SJSA1 (cell line): ENCODE data around the gene VEZT. TPM values are rescaled to one million over a fixed set of nuclear protein-coding genes. Genes with fewer than 3 reads are reported as not detected.
A peak's percentile ranks its signal among the peaks of the same experiment; 100 is the strongest.
"Not testable (repeated sequence)": the region's sequence is repeated elsewhere in the genome, so short reads cannot be mapped to it uniquely, and the experiment has no call there.

Source experiments
- DNase-seq, 2 experiments: peaks; one replicate each; pipeline ENCODE4 v3.0.0-alpha.2; 2015 to 2020; ENCODE audit warnings: low spot score in 2 of 2, low read depth in 1 of 2
- H3K27ac ChIP-seq: fragments of 250-450 bp; sonication (Bioruptor Pico); 2 replicates; pipeline ENCODE4 v1.5.1; 2020; ENCODE audit warnings: mild to moderate bottlenecking, moderate library complexity
- H3K27me3 ChIP-seq: fragments of 250-450 bp; sonication (Bioruptor Pico); replicated peaks from 2 replicates; pipeline ENCODE4 v1.5.1; 2020; ENCODE audit warnings: mild to moderate bottlenecking, moderate library complexity
- H3K36me3 ChIP-seq: fragments of 250-450 bp; sonication (Bioruptor Pico); 2 replicates; pipeline ENCODE4 v1.5.1; 2020; ENCODE audit warnings: mild to moderate bottlenecking
- H3K4me1 ChIP-seq: fragments of 250-450 bp; sonication (Bioruptor Pico); replicated peaks from 2 replicates; pipeline ENCODE4 v1.6.1; 2021; ENCODE audit warnings: mild to moderate bottlenecking
- H3K4me3 ChIP-seq: fragments of 250-450 bp; sonication (Bioruptor Pico); 2 replicates; pipeline ENCODE4 v1.5.1; 2020; ENCODE audit warnings: mild to moderate bottlenecking
- H3K9me3 ChIP-seq: fragments of 250-450 bp; sonication (Bioruptor Pico); replicated peaks from 2 replicates; pipeline ENCODE4 v1.5.1; 2020; ENCODE audit warnings: mild to moderate bottlenecking
- total RNA-seq: library from RNA; depleted of rRNA; stranded (reverse); fragments of >200 nt; shearing (Covaris generic); gene quantifications from 2 replicates; pipeline ENCODE4 v1.2.3, GENCODE V29; 2014

The VEZT gene
- total RNA-seq, 1 experiment from 2014 or later = 73.2 TPM

GRCh38 chr12:95191060-95191696 is 26.4 kb upstream of the VEZT start:
- 0 out of 2 replicates have a peak, but pooled peaks cover 5% of the 10 kb centered on the region for H3K4me1 ChIP-seq
- no peak for DNase-seq
- no peak overlapping the region for H3K27ac ChIP-seq
- no peak overlapping the region for H3K4me3 ChIP-seq
- no peaks in the 10 kb centered on the region for H3K9me3 ChIP-seq
- H3K27me3 ChIP-seq = no peaks in the 10 kb centered on the region
- H3K36me3 ChIP-seq = 0 out of 2 replicates have a peak, but pooled peaks cover 2% of the 10 kb centered on the region

GRCh38 chr12:95192271-95192670 is 25.3 kb upstream of the VEZT start:
- Histone ChIP-seq H3K9me3 (no peaks in the 10 kb centered on the region), H3K27ac (no peak overlapping the region), H3K36me3 (0 out of 2 replicates have a peak, but pooled peaks cover 2% of the 10 kb centered on the region), H3K27me3 (no peaks in the 10 kb centered on the region), H3K4me1 (0 out of 2 replicates have a peak, but pooled peaks cover 5% of the 10 kb centered on the region), H3K4me3 (no peak overlapping the region)
- no peak for DNase-seq

GRCh38 chr12:95193139-95193538 is 24.5 kb upstream of the VEZT start:
- Histone ChIP-seq H3K4me3 (no peak overlapping the region), H3K27ac (no peak overlapping the region), H3K4me1 (0 out of 2 replicates have a peak, but pooled peaks cover 3% of the 10 kb centered on the region), H3K27me3 (no peaks in the 10 kb centered on the region), H3K9me3 (no peaks in the 10 kb centered on the region), H3K36me3 (0 out of 2 replicates have a peak, but pooled peaks cover 2% of the 10 kb centered on the region)
- no peak for DNase-seq

- DNase-seq = no peak
- H3K27me3 ChIP-seq = no peaks in the 10 kb centered on the region
- H3K4me1 ChIP-seq = peaks cover 16% of the 10 kb centered on the region
- H3K4me3 ChIP-seq = no peak overlapping the region
- no peak overlapping the region for H3K27ac ChIP-seq
- H3K36me3 ChIP-seq = no peaks in the 10 kb centered on the region
- no peaks in the 10 kb centered on the region for H3K9me3 ChIP-seq
Observed at GRCh38 chr12:95195122-95195521, 22.5 kb upstream of the VEZT start.

- H3K4me1 ChIP-seq = peaks cover 35% of the 10 kb centered on the region
- H3K4me3 ChIP-seq, H3K36me3 ChIP-seq, DNase-seq, H3K9me3 ChIP-seq, H3K27ac ChIP-seq, H3K27me3 ChIP-seq: not testable (repeated sequence)
Observed at GRCh38 chr12:95196875-95197569, 20.6 kb upstream of the VEZT start.

GRCh38 chr12:95197636-95198035 is 20.0 kb upstream of the VEZT start:
- DNase-seq = no peak
- no peak overlapping the region for H3K27ac ChIP-seq

GRCh38 chr12:95198914-95199313 is 18.7 kb upstream of the VEZT start:
- Histone ChIP-seq H3K27me3 (no peaks in the 10 kb centered on the region), H3K4me3 (no peak overlapping the region), H3K27ac (no peak overlapping the region), H3K4me1 (peaks cover 53% of the 10 kb centered on the region), H3K9me3 (no peaks in the 10 kb centered on the region), H3K36me3 (no peaks in the 10 kb centered on the region)
- no peak for DNase-seq

More at GRCh38 chr12:95197636-95198035, 20.0 kb upstream of the VEZT start:
- Histone ChIP-seq H3K27me3 (no peaks in the 10 kb centered on the region), H3K36me3 (no peaks in the 10 kb centered on the region), H3K4me3 (no peak overlapping the region), H3K4me1 (peaks cover 40% of the 10 kb centered on the region), H3K9me3 (no peaks in the 10 kb centered on the region)

- Histone ChIP-seq H3K4me3 (no peak overlapping the region), H3K27ac (peak overlapping the region; percentile 36; the same call in 1 of the 2 replicates), H3K4me1 (peaks cover 67% of the 10 kb centered on the region), H3K27me3 (no peaks in the 10 kb centered on the region), H3K9me3 (no peaks in the 10 kb centered on the region), H3K36me3 (no peaks in the 10 kb centered on the region)
- DNase-seq = peak in 1 of 2 experiments; percentile 49
Observed at GRCh38 chr12:95200128-95200894, 17.3 kb upstream of the VEZT start.

GRCh38 chr12:95201056-95201670 is 16.4 kb upstream of the VEZT start:
- Histone ChIP-seq H3K27ac (peak overlapping the region; percentile 36), H3K4me1 (peaks cover 75% of the 10 kb centered on the region), H3K4me3 (no peak overlapping the region), H3K9me3 (no peaks in the 10 kb centered on the region), H3K36me3 (no peaks in the 10 kb centered on the region), H3K27me3 (no peaks in the 10 kb centered on the region)
- peak in 1 of 2 experiments; percentile 27 for DNase-seq

GRCh38 chr12:95202691-95203486 is 14.7 kb upstream of the VEZT start:
- no peaks in the 10 kb centered on the region for H3K9me3 ChIP-seq
- no peak overlapping the region for H3K4me3 ChIP-seq
- no peaks in the 10 kb centered on the region for H3K27me3 ChIP-seq
- peaks cover 78% of the 10 kb centered on the region for H3K4me1 ChIP-seq
- peak in 1 of 2 experiments; percentile 28 for DNase-seq
- H3K36me3 ChIP-seq = peaks cover 8% of the 10 kb centered on the region; the same call in 1 of the 2 replicates
- H3K27ac ChIP-seq = peak overlapping the region; percentile 90

GRCh38 chr12:95203487-95204030 is 14.0 kb upstream of the VEZT start:
- H3K36me3 ChIP-seq = peaks cover 9% of the 10 kb centered on the region; the same call in 1 of the 2 replicates
- H3K27ac ChIP-seq = peak overlapping the region; percentile 90
- H3K4me1 ChIP-seq = peaks cover 77% of the 10 kb centered on the region
- no peak for DNase-seq
- no peak overlapping the region for H3K4me3 ChIP-seq
- no peaks in the 10 kb centered on the region for H3K27me3 ChIP-seq
- H3K9me3 ChIP-seq = no peaks in the 10 kb centered on the region

- H3K27me3 ChIP-seq = no peaks in the 10 kb centered on the region
- peak; percentile 80 to 86 for DNase-seq
- peaks cover 70% of the 10 kb centered on the region for H3K4me1 ChIP-seq
- no peak overlapping the region for H3K4me3 ChIP-seq
- H3K9me3 ChIP-seq = no peaks in the 10 kb centered on the region
- peaks cover 9% of the 10 kb centered on the region; the same call in 1 of the 2 replicates for H3K36me3 ChIP-seq
- peak overlapping the region; percentile 90 for H3K27ac ChIP-seq
Observed at GRCh38 chr12:95204141-95204866, 13.3 kb upstream of the VEZT start.
